Islet of Langerhans (tissue), 1 donor: ENCODE data around the gene OR4F6.

Experiments
- FAIRE-seq: peaks from one replicate; lab custom pipeline; 2011; peaks lifted over from hg19 to GRCh38; lab: Jason Lieb, UNC

OR4F6 gene

GRCh38 chr15:101804941-101805340, 1.6 kb downstream of the OR4F6 start:
- no peak for FAIRE-seq

GRCh38 chr15:101805605-101806345, 2.5 kb downstream of the OR4F6 start:
- FAIRE-seq: no peak

GRCh38 chr15:101807345-101807945, 4.1 kb downstream of the OR4F6 start:
- FAIRE-seq: no peak

- no peak for FAIRE-seq
Measured at GRCh38 chr15:101808201-101808600, 4.9 kb downstream of the OR4F6 start.

- no peak for FAIRE-seq
Measured at GRCh38 chr15:101810456-101810855, 7.1 kb downstream of the OR4F6 start.

GRCh38 chr15:101810876-101811275, 7.6 kb downstream of the OR4F6 start:
- no peak for FAIRE-seq

- no peak for FAIRE-seq
Measured at GRCh38 chr15:101811902-101812301, 8.6 kb downstream of the OR4F6 start, which contains the start of gene OR4F15. Gene OR4F15, plus strand, starts transcription at chr15:101812202. Its CDS starts 5,985 bp downstream, at chr15:101818187.

GRCh38 chr15:101813803-101814534, 10.7 kb downstream of the OR4F6 start:
- no peak for FAIRE-seq

- no peak for FAIRE-seq
Measured at GRCh38 chr15:101820781-101821180, 17.5 kb downstream of the OR4F6 start.

- no peak for FAIRE-seq
Measured at GRCh38 chr15:101827257-101827656, 23.9 kb downstream of the OR4F6 start.

GRCh38 chr15:101828774-101829173, 25.5 kb downstream of the OR4F6 start:
- FAIRE-seq: no peak

- no peak for FAIRE-seq
Measured at GRCh38 chr15:101841656-101842055, 38.3 kb downstream of the OR4F6 start.

- FAIRE-seq: no peak
Measured at GRCh38 chr15:101844916-101845315, 41.6 kb downstream of the OR4F6 start.

- FAIRE-seq: no peak
Measured at GRCh38 chr15:101852356-101852755, 49.0 kb downstream of the OR4F6 start.
